GM18519 (cell line): Measurements from ENCODE around the gene KRTAP4-7.
"Not testable (repeated sequence)": the region's sequence is repeated elsewhere in the genome, so short reads cannot be mapped to it uniquely, and the experiment has no call there.

ENCODE experiments used
- ATAC-seq: cut with Tn5 transposase; IDR thresholded peaks from one replicate; pipeline ENCODE4 v1.9.1; 2021; ENCODE audit warnings: mild to moderate bottlenecking, moderate library complexity; ENCODE audit not compliant: unreplicated experiment, low FRiP score

The KRTAP4-7 gene

DNA sequence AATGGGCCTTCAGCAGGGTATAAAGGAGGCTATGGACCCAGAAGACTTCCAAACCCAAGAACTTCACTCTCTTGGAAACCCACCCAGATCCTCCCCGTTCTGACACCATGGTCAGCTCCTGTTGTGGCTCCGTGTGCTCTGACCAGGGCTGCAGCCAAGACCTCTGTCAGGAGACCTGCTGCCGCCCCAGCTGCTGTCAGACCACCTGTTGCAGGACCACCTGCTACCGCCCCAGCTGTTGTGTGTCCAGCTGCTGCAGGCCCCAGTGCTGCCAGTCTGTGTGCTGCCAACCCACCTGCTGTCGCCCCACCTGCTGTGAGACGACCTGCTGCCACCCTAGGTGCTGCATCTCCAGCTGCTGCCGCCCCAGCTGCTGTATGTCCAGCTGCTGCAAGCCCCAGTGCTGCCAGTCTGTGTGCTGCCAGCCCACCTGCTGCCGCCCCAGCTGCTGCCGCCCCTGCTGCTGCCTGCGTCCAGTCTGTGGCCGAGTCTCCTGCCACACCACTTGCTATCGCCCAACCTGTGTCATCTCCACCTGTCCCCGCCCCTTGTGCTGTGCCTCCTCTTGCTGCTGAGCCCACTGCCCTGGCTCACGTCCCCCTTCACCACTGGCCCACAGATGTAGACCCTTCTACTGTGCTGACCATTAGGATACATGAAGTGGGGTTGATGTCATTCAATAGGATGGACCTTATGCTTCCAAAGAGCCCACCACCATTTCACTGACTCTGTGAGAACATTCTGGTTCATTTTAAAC, at the start of gene KRTAP4-7:
Gene KRTAP4-7 (plus strand): TSS at position 51 of the 757 bp plus-strand sequence. CDS start 57 bp downstream, at position 108.
- not testable (repeated sequence) for ATAC-seq

GRCh38 chr17:41034346-41034935, 49.5 kb upstream of the KRTAP4-7 start, which contains the start of gene KRTAP1-3:
TSS of gene KRTAP1-3 (minus strand) at chr17:41034874. CDS start at chr17:41034821, 53 bp downstream.
- ATAC-seq, result not testable (repeated sequence)

DNA sequence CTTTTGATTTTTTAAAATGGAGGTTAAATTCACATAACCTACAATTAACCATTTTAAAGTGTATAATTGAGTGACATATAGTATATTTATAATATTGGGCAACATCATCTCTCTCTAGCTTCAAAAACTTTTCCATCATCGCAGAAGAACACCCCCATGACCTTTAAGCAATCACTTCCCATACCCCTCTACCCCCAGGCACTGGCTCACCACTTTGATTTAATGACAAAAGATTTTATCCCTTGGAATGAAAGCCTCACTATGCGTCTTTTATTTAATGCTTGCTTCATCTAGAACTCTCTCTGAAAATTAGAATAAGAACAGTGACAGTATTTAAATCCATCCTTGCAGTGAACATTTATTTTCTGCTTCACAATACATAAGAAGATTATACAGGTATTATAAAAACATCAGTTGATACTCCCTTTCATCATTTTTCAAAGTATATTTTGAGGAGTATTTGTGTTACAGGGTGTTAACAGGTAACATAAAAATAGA, 46.0 kb upstream of the KRTAP4-7 start:
- ATAC-seq, result no peak

DNA sequence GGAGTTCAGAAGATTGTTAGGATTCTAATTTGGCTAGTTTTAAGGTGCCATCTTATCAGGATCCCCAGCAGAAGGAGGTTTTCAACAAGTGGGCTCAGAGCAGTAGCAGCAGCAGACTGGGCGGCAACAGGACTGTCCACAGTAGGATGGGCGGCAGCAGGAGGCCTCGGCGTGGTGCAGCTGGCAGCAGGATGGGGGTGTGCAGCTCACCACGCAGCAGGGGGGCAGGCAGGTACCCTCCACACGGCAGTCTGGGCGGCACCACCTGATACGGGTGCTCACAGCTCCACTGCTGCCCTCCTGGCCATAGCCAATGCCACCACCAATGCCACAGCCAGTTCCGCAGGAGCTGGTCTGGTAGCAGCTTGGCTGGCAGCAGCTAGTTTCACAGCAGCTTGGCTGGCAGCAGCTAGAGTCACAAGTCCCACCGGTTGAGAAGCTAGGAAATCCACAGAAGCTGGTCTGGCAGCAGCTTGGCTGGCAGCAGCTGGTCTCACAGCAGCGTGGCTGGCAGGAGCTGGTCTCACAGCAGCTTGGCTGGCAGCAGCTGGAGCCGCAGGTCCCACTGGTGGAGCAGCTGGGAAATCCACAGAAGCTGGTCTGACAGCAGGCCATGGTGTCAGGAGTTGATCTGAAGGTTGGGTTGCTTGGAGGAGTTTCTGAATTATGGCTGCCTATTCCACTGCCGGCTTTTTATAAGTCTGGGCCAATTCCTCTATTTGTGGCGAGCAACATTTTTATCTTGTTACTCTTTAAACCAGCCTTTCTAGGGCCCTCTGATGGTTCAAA, 43.0 kb upstream of the KRTAP4-7 start, which contains the start of gene KRTAP1-1:
Gene KRTAP1-1 (minus strand): TSS at position 668 of the 789 bp plus-strand sequence. CDS start 53 bp downstream, at position 615.
- ATAC-seq, result not testable (repeated sequence)

DNA sequence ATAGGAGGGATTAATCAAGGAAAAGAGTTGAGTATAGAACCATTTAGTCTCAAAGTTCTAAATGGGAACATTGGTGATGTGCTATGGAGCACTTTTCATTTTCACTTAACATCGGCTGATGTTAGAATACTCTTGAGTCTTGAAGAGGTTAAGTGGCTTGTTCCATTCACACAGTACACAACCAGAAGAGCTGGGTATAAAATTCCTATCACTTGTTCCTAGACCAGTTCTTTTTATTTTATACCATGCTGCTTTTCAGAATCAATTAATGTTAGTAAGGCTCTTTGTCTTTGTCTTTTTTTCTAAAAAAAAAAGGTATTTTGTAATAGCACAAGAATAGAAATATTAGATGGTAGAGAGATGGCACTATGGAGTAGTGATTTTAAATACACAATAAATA, 41.0 kb upstream of the KRTAP4-7 start:
- ATAC-seq, result no peak

- not testable (repeated sequence) for ATAC-seq
These were observed 37.0 kb upstream of the KRTAP4-7 start, which contains the start of gene KRTAP2-1 for GRCh38 chr17:41046735-41047465. TSS of gene KRTAP2-1 (minus strand) at chr17:41047316. CDS start at chr17:41047267, 49 bp downstream.

- no peak for ATAC-seq
These were observed 35.5 kb upstream of the KRTAP4-7 start for GRCh38 chr17:41048441-41048840.

DNA sequence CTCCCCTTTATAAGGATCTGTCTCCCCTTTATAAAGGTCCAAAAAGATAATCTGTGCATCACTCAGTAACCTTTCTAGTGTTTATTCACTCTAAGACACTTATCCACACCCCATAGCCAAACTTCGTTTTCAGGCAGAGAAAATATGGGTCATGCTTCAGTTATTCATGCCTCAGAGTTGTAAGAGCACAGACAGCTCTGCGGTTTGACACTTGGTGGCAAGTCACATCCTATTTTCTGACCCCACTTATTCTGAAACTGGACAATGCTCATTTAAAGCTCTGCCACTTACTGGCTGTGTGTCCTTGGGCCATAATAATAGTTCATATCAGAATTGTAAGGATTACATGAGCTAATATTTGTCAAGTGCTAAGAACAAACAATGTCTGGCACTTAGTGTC, 34.8 kb upstream of the KRTAP4-7 start:
- no peak for ATAC-seq

GRCh38 chr17:41052566-41052965, 31.4 kb upstream of the KRTAP4-7 start:
- no peak for ATAC-seq

- no peak for ATAC-seq
These were observed 29.9 kb upstream of the KRTAP4-7 start for GRCh38 chr17:41054025-41054424.

DNA sequence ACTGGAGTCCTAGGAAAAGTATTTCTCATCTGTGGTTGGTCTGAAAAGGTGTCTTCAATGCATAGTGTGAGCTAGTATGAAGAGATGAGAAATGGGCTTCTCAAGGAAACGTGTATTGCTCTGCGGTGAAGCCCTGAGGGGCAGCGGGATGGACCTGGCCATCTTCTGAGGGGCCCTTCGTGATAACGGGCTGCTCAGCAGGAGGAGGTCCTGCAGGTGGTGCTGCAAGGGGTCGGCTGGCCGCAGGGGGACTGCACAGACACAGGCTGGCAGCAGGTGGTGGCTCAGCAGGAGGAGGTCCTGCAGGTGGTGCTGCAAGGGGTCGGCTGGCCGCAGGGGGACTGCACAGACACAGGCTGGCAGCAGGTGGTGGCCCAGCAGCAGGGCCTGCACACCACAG, 29.4 kb upstream of the KRTAP4-7 start:
- ATAC-seq, result not testable (repeated sequence)

DNA sequence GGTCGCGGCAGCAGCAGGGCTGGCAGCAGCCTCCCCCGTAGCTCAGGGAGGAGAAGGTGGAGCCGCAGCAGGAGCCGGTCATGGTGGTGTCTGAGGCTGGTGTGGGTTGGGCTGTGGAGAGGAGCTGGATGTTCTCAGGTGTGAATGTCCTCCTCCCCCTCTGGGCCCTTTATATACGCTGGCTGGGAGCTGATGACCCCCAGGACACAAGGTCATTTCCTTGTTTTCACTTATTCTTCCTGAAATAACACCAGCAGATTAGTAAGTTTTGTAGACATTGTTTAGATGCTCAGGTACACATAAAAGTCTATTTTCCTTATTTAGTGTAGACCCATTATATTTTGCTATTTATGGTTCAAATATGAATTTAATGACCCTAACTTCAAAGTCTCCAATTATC, 28.8 kb upstream of the KRTAP4-7 start, which contains the start of gene KRTAP2-2:
Gene KRTAP2-2 (minus strand): TSS at position 101 of the 400 bp plus-strand sequence. CDS start 19 bp downstream, at position 82.
- ATAC-seq, result not testable (repeated sequence)

- no peak for ATAC-seq
These were observed 26.4 kb upstream of the KRTAP4-7 start for GRCh38 chr17:41057547-41057946.

GRCh38 chr17:41058741-41059140, 25.2 kb upstream of the KRTAP4-7 start:
- ATAC-seq, result no peak

- not testable (repeated sequence) for ATAC-seq
These were observed 24.5 kb upstream of the KRTAP4-7 start for GRCh38 chr17:41059276-41060051.

- no peak for ATAC-seq
These were observed 23.8 kb upstream of the KRTAP4-7 start, which contains the start of gene KRTAP2-3 for GRCh38 chr17:41060052-41060604. TSS of gene KRTAP2-3 (minus strand) at chr17:41060114. CDS start at chr17:41060050, 64 bp downstream.

DNA sequence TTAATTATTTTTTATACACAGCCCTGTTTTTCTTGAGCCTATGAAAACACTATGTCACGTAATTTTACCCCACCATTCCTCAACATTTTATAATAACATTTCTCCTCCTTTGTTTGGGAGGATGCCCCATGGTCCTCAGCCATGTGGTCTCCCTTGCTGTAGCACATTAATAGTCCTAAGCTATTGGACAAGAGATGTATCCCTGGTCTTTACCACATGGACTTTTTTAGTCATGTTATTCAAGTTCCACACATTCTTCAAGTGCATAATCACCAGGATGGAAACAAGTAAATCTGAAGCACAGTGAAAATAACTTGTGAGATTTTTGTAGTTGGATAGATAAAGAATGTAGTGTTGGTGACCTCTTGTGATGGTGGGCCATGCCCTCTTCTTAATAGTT, 22.0 kb upstream of the KRTAP4-7 start:
- ATAC-seq, result no peak

- ATAC-seq, result no peak
These were observed 20.5 kb upstream of the KRTAP4-7 start for GRCh38 chr17:41063449-41063848.

DNA sequence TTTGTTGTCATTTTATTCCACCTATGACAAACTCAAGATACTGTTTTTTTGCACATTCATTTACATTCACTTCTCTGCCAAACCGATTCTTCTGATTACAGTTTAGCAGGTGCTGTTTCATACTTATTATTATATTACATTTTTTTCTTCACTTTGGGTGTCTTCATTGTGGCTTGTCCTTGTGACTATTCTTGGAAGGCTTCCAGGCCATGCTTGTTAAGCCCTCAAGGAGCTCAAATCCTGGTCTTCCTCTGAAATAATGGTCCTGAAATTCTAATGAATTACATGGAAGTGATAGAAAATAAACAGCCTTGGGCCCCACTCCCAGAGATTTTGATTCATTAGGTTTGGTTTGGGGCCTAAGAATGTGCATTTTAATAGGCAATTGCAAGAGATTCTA, 19.6 kb upstream of the KRTAP4-7 start:
- ATAC-seq, result no peak
